HG03442 (cell line): Measurements from ENCODE around the gene ANTKMT.

ENCODE experiments used
- ATAC-seq: cut with Tn5 transposase; IDR thresholded peaks from one replicate; pipeline ENCODE4 v1.9.1; 2021; ENCODE audit warnings: mild to moderate bottlenecking, moderate library complexity; ENCODE audit not compliant: unreplicated experiment

Gene ANTKMT

DNA sequence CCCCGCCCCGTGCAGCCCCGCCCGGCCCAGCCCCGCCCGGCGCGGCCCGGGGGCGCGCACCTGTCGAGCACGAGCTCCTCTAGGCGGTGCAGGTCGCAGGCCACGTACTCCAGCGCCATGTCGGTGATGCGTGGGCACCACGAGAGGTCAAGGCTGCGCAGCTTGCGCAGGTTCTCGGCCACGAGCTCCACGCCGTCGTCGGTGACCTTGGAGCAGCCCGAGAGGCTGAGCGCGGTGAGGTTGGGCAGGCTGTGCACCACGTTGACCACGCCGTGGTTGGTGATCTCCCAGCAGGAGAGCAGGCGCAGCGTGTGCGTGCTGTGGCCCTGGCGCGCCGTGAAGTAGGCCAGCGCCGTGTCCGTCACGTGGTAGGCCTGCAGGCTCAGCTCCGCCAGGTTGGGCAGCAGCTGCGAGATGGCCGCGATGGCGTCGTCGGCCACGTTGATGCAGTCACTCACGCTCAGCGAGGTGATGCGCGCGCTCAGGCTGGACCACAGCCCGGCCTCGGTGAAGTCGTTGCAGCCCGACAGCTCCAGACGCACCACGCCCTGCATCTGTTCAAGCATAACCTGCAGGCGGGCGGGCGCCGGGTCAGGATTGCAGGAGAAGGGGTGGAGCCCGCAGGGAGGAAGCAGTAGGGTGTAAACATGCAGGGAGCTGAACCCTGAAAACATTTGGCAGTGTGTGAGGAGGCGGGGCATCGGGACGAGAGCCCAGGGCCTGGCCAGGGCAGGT, 25.4 kb upstream of the ANTKMT start:
- ATAC-seq: peak; percentile 44

DNA sequence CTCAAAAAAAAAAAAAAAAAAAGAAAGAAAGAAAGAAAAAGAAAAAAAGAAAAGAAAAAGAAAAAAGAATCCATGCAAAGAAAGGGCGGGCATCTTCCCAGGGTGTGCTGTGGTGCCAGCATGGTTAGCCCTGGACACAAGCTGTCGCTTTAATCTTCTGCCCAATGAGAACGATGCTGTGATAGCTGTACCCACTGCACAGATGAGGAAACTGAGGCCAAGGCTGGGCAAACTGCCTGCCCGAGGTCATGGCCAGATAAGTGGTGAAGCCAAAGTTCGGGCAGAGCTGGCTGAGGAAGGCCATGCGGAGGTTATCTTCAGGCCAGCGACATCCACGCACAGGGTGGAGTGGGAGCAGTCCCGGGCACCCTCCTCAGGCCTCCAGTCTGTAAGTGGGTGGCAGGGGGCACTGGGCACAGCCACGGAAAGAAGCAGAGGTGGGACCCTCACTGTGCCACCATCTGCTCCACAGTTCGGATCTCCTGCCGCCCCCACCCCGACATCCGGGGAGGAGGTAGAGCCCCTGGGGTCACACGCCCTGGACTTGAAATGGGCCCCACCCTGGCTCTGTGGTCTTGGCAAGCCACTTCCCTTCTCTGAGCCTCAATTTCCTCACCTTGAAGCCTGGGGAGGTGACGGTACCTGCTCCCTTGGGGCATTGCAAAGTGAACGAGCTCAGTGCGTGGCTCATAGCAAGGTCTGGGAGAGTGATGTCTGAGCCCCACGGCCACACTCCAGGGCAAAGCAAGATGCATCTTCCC, 21.9 kb upstream of the ANTKMT start:
- ATAC-seq: no peak

DNA sequence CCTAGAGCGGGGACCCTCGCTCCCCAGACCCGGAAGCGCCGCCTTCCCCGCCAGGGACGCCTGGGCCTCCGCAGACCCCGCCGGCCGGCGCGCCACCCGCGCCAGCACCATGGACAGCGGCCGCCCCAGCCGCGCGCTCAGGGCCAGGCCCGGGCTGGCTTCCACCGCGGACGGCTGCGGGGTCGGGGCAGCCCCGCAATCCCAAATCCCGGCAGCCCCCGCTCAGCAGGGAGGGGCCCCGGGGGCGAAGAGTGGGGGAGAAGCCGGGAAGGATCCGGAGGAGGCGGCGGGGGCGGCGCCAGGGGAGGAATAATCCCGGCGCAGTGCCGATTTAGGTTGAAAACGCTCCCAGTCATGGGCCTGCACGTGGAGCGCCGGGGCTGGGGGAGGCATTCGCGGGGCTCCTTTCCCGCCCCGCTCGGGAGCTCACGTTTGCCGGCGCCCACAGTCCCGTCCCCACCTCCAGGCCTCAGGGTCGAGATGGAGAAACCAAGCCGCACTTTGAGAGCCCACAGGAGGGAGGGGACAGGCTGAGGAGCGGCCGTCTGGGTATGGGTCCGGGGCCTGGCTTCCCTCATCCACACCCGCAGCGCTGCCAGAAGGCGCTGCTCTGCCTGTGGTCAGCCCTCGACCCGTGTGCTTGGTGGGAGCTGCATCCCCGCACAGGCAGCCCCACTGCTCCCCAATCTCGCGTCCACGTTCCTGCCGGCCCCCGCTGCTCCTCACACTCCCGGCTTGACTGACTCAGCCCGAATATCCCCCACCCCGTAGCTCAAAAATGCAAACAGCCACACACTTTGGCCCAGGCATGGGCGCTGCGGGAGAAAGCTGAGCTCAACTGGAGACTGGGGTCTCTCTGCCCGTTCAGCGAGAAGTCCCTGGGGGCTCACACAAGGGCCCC, 20.0 kb upstream of the ANTKMT start:
- ATAC-seq: no peak

DNA sequence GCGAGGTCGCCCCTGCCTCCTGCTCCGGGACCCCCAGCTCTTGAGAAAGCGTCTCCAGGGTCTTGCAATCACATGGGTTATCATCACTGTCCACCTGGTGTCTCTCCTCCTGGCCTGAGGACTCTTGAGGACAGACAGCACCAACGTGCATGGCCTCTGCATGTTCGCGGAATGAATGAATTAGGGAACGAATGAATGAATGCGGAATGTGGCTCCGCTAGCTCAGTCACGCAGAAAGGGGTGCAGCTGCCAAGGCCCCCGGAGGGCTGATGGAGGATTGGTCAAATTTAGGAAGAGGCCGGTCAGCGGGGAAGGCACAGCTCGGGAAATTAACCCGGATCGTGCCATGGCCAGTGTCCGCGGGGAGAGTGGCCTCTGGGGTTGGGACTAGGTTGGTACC, 18.6 kb upstream of the ANTKMT start:
- no peak for ATAC-seq

DNA sequence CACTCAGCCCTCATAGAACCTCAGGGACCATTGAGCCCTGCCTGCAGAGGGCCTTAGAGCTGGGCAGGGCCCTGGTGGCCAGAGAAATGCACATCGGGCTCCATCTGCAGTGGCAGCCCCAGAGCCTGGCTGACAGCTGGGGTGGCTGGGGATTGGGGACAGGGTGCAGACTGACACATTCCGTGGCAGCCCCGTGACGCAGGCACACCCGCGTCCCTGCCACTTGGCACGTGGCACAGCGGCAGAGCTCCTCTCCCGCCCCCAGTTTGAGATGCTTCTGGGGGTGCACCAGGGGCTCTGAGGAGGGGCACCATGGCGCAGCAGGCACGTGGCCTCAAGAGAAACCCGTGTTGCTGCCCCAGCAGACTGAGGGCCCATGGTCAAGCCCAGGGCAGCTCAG, 17.5 kb upstream of the ANTKMT start:
- no peak for ATAC-seq

DNA sequence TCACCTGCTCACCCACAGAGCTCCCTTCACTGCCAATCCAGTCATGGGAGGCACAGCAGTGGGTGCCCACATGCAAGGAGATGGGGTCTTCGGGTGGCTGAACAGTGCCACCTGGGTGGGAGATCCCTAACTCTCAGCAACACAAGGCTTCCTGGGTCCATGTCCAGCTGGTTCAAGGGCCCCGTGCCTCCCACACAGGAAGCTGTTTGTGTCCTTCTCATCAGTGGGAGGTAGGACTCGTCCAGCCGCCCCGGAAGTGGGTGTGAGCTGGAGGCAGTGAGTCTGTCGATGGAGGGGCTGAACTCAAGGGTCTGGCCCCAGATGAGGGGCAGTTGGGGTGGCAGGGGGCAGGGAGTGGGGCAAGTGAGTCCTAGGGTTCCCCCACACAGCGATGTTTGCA, 16.9 kb upstream of the ANTKMT start:
- no peak for ATAC-seq

DNA sequence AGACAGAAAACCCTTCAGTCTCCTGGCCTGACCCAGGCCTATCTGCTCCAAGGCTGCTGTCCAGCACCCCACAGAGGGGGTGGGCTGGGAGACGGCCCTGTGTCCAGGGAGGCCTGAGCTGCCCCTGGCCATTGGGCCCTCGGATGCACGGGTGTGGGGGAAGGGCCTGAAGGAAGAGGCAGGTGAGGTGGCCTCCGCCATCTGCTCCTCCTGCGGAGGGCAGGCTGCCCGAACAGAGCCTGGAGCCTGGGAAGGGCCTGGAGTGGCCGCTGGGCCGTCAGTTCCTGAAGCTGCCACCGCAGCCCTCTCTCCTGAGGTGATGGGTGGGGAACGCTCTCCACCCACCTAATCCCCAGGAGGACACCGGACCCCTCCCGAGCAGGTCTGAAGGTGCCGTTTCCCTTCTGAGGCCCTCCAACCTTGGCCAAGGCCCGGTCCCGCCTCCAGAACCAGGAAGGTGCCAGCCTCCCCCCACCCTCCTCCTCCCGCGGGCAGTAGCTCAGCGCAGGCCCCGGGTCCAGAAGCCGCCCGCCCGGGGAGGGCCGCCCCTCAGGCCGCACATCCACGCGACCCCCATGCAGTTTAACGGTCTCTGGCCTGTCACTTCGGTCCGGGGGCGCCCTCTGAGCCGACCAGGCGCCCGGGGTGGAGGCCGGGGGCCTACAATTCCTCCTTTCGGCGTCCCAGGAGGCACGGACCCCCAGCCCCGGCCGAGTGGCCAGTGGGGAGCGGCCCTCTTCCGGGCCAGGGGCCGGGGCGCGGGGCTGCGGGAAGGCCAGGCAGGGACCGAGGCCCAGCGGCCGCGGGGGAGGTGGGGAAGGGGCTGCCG, 16.2 kb upstream of the ANTKMT start:
- no peak for ATAC-seq

DNA sequence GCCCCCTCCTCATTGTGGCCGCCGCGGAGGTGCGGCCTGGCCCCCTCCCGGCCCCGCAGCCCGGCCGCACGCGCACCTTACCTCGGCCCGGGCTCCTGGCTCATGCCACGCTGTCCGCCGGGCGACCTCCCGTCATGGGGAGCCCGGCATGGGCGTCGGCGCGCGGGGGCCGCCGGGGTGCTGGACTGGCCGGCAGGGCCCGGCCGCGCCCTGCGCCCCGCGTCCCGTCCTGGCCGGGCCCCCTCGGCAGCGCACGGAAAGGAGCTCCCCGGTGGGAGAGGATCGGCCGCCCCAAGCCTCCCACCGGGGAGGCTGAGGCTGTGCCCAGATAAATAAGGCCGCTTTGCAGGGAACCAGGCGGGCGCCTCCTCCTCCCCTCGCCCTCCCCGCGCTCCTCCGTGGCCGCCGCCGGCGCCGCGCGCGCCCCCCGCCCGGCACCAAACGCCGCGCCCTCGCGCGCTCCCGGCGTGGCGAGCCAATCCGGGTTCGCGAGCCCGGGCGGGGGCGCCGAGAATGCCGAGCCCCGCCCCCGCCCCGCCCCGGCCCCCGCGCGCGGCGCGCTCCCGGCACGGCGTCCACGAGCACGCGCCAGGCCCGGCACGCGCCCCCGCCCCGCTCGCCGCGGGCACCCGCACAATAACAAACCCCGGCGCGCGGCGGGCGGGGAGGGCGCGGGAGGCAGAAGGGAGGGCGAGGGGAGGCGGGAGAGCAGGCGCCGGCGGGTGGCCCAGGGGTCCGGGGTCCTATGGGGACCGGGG, 15.3 kb upstream of the ANTKMT start, which contains the start of gene FBXL16:
FBXL16 (minus strand) TSS at position 371 of the 758 bp plus-strand sequence. CDS start 8,396 bp downstream, outside the sequence.
- ATAC-seq: no peak

DNA sequence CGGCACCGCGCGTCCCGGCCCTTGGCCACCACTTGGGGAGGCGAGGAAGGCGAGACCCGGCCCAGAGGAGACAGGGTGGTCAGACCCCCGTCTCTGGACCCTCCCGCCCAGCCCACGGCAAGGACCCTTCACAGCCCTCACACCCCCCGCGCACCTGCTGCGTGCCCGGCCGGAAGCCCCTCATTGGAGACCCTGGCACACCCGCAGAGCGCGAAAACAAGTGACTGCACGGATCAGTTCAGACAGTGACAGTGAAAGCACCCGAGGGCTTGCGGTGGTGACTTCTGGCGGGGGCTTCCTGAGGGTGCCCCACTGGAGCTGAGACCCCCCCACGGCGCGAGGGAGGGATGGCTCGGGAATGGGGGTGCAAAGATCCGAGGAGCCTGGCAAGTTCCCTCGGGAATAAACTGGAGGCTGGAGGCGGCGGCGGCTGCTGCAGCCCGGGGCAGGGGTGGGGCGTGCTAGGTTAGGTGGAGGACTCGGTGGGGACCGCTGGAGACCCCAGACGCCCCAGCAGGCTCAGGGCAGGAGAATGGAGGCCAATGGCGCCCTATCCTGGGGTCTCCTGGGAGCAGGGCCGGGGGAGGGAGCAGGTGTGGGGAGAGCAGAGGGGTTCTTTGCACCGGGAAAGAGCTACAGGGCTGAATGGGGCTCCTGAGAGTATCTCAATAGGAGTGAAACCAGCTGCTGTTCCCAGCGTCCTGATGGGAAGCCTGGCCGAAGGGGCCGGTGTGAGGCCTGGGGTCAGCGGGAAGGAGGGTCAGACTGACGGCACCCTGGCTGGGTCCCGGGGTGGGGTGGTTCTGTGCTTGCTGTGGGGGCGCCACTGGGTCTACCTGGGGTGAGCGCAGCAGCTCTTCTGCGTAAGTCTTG, 14.5 kb upstream of the ANTKMT start:
- ATAC-seq: no peak

DNA sequence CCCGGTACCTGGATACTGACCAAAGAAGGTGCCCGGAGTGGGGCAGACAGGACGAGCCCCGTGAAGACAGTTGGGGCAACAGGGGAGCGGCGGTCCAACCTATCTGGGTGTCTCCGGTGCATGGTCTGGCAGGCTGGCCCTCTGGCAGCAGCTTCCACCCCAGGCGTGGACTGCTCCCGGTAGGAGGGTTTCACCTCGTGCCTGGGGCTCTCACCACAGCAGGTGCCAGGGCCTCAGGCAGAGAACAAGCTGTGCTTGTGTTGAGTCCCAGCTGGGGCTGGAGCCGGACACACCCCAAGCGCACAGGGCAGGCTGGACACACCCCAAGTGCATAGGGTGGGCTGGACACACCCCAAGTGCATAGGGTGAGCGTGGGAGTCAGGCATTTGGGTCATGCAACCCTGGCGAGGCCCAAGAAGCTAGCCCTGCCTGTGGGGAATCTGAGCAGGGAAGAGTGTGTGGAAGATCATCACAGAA, 13.8 kb upstream of the ANTKMT start:
- no peak for ATAC-seq

DNA sequence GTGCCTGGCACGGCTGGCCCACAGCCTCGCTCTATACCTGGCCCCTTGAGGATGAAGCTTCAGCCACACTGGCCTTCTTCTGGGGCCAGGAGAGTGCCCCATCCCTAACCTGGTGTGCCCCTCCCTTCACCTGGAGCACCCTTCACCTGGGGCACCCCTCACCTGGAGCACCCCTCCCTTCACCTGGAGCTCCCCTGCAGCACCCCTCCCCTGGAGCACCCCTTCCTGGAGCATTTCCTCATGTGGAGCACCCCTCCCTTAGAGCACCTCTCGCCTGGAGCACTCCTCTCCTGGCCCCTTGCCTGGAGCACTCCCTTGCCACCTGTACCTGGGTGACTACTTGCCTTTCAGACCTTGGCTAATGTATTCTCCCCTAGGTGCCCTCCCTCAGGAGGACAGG, 12.9 kb upstream of the ANTKMT start:
- ATAC-seq: no peak

DNA sequence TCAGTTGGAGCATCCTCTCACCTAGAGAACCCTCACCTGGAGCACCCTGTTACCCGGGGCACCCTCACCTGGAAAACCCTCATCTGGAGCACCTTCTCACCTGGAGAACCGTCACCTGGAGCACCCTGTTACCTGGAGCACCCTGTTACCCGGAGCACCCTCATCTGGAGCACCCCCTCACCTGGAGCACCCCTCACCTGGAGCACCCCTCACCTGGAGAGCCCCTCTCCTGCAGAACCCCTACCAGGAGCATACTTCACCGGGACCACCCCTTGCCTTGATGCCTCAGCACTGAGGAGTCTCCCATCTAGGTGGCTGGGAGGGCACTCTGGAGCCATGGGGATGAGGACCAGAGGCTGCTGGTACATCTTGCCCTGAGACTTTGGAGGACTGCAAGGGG, 12.0 kb upstream of the ANTKMT start:
- no peak for ATAC-seq

DNA sequence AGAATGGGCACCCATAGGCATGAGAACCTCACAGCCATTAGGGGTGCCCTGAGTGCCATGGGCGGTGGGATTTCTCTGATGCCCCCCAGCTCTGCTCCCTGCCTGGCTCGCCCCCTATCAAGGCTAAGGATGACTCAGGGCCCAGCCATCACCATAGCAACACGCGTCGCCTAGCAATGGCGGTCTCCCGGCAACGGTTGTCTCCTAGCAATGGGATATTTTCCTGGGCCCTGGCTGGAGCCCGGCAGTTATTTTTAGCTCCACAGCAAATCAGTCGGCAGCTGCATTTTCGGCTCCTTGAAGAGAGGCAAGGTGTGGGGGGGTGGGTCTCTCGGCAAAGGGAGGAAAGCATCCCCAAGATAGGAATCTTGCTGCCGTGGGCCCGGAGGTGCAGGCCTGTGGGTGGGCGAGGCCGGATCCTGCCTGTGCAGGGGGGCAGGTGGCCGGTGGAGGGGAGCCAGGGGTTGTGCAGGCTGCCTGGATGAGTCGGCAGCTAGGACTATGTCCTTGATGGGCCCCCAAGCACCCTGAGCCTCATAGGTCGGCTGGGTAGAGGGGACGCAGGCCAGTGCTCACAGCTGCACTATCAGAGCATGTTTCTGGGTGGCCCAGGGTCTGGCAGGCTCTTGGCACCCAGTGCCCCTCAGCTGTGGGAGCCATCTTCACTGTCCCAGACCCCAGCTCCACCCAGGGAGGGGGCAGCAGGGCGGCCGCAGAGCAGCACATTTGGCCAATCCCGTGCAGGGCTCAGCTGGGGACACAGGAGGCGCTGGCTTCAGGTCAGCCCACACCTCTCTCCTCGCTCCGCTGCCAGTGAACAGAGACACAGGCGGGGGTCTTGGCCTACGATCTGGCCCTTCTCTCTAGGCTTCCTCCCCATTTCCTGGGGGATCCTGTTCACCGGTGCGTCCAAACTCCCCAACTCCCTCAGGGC, 11.1 kb upstream of the ANTKMT start:
- no peak for ATAC-seq

DNA sequence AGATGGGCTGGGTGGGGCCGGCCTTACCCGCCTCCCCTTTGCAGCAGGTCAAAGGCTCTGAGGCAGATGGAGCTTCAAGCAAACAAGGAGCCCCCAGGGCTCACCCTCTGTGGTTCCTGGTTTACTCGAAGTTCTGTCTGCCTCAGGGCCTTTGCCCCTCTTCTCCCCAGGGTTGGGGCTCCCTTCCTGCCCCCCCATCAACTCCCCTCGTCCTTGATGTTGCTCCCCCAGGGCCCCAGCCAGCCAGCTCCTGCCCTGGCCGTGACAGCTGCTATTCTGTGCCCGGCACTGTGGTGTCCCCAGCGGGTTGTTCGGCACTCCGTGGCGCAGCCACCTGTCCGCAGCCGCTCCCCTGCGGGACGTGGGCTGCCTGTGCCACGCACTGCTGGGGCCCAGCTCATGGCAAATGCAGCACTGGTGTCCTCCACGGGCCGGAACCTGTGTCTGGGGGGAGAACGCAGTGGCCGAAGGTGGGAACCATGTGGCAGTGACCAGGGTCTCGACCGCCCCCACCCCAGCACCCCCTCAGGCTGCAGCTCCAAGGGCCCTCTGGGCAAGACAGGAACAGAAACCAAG, 10.4 kb upstream of the ANTKMT start:
- no peak for ATAC-seq

DNA sequence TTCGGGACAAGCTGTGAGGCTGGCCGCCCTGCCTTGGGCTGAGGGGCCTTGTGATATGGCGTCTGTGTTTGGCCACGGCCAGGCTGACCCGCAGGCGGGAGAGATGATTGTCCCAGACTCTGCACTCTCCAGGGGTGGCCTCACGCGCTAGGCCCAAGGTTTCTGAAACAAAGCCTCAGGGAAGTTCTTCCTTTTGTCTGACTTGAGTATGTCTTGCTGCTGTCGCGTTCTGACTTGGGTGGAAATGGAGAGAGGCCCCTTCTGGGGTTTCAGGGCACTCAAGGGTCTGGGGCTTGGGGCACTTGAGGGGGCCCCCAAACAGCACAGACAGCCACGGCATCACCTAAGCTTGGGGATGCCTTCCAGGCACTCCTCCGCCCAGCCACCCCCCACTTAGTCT, 9.9 kb upstream of the ANTKMT start:
- no peak for ATAC-seq

DNA sequence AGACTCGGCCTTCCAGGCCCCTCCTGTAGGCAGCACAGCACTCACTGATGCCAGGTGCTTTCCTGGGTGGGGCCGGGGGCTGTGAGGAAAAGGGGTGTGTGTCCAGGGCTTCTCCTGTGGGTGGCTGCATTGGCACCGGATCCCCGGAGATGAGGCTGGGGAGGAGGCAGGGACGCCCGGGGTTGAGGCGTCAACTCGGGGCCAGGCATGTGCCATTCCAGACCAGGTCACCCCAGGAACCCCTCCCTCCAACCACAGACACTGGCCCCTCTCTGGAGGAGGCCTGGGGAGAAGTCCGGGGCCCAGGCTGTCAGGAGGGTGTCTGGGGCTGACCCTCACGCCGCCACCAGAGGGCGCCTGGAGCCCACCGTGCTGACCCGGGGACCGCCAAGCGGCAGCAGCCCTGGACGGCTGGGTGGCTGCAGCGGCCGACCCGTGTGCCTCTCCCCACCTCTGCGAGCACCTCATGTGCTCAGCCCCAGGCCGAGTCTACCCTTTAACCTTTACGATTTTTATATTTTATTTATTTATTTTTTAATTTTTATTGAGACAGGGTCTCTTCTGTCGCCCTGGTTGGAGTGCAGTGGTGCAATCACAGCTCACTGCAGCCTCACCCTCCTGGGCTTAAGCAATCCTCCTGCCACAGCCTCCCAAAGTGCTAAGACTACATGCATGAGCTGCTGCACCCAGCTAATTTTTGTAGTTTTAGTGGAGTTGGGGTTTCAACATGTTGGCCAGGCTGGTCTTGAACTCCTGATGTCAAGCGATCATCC, 9.2 kb upstream of the ANTKMT start:
- ATAC-seq: no peak
